Astrocyte (in vitro differentiated cells and primary cell): Measurements from ENCODE around the gene DNAH11.
"Not testable (repeated sequence)": the region's sequence is repeated elsewhere in the genome, so short reads cannot be mapped to it uniquely, and the experiment has no call there.

Experiments used
- EZH2 ChIP-seq: IDR thresholded peaks from 2 replicates; pipeline ENCODE4 v1.6.1; 2012; ENCODE audit warnings: mild to moderate bottlenecking, low read length, inconsistent platforms; ENCODE audit not compliant: insufficient read depth
- TF ChIP-seq, protein P1 (sequence below): IDR thresholded peaks from 2 replicates; pipeline ENCODE4 v1.5.1; 2011; ENCODE audit warnings: low read depth, mild to moderate bottlenecking, inconsistent platforms, low read length, moderate library complexity; ENCODE audit not compliant: insufficient read depth

DNA sequence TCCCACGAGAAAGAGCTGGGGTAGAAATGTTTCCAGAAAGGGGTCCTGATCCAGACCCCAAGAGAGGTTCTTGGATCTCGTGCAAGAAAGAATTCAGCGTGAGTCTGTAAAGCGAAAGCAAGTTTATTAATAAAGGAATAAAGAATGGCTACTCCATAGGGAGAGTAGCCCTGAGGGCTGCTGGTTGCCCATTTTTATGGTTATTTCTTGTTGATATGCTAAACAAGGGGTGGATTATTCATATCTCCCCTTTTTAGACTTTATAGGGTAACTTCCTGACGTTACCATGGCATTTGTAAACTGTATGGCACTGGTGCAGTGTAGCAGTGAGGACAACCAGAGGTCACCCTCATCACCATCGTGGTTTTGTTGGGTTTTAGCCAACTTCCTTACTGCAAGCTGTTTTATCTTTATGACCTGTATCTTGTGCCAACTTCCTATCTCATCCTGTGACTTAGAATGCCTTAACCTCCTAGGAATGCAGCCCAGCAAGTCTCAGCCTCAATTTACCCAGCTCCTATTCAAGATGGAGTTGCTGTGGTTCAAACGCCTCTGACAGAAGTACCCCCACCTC lies 322.9 kb downstream of the DNAH11 start:
- TF ChIP-seq, protein P1, sequence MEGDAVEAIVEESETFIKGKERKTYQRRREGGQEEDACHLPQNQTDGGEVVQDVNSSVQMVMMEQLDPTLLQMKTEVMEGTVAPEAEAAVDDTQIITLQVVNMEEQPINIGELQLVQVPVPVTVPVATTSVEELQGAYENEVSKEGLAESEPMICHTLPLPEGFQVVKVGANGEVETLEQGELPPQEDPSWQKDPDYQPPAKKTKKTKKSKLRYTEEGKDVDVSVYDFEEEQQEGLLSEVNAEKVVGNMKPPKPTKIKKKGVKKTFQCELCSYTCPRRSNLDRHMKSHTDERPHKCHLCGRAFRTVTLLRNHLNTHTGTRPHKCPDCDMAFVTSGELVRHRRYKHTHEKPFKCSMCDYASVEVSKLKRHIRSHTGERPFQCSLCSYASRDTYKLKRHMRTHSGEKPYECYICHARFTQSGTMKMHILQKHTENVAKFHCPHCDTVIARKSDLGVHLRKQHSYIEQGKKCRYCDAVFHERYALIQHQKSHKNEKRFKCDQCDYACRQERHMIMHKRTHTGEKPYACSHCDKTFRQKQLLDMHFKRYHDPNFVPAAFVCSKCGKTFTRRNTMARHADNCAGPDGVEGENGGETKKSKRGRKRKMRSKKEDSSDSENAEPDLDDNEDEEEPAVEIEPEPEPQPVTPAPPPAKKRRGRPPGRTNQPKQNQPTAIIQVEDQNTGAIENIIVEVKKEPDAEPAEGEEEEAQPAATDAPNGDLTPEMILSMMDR: not testable (repeated sequence)
- not testable (repeated sequence) for TF ChIP-seq EZH2
